HG03097 (cell line): ENCODE results near the gene MT1M.

Source experiments
- ATAC-seq: cut with Tn5 transposase; IDR thresholded peaks from one replicate; pipeline ENCODE4 v1.9.1; 2021; ENCODE audit not compliant: unreplicated experiment, low FRiP score

MT1M gene

GRCh38 chr16:56625943-56626654 lies 6.4 kb upstream of the MT1M start:
- no peak for ATAC-seq

DNA sequence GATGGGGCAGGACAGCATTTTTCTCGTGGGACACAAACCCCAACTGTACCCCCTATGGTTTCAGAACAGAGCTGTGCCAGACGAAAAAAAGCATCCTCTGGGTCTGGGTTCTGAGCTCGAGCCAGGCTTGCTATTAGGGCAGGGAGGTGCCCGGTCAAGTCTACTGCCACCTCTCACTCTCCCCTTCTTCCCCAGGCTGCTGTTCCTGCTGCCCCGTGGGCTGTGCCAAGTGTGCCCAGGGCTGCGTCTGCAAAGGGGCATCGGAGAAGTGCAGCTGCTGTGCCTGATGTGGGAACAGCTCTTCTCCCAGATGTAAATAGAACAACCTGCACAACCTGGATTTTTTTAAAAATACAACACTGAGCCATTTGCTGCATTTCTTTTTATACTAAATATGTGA lies 5.8 kb upstream of the MT1M start:
- ATAC-seq: no peak

DNA sequence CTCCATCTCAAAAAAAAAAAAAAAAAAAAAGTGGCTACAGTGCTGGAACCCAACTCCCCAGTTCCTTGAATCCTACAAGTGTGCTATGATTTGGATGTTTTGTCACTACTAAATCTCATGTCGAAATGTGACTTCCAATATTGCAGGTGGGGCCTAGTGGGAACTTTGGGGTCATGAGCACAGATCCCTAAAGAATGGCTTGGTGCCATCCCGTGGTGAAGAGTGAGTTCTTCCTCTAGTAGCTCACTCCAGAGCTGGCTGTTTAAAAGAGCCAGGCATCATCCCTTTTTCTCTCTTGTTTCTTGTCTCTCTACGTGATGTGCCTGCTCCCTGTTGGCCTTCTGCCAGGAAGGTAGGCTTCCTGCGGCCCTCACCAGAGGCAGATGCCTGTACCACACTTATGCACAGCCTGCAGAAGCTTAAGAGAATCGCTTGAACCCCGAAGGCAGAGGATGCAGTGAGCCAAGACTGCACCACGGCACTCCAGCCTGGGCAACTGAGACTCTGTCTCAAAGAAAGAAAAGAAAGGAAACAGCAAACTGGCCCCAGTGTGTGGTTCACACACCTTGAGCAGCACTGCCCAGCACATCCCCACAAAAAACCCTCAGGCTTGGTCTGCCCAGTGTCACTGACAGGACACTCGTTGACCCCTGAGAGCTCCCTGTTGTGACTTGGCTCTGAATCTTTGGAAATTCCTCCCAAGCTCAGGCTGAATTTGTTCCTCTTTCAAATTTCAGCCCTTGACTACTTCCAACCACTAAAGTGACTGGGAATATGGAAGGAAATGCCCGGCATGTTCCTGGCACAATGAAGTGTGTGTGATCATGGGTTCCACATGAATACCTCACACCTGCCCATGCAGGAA lies 3.7 kb upstream of the MT1M start:
- ATAC-seq: no peak

- no peak for ATAC-seq
Observed at GRCh38 chr16:56629531-56629930, 2.9 kb upstream of the MT1M start.

GRCh38 chr16:56630134-56630533 lies 2.3 kb upstream of the MT1M start:
- peak; percentile 72 for ATAC-seq

DNA sequence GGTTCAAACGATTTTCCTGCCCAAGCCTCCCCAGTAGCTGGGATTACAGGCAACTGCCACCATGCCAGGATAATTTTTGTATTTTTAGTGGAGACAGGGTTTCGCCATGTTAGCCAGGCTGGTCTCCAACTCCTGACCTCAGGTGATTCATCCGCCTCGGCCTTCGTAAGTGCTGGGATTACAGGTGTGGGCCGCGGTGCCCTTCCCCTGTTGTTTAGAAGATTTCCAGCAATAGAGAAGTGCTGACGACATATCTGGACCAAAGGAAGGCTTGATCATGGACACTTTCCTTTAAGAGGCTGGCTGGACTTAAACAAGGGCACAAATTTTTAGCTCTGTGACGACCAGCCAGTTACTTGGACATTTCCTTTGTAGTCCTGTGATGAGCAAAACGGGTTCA lies 1.3 kb upstream of the MT1M start:
- no peak for ATAC-seq

- no peak for ATAC-seq
Observed at GRCh38 chr16:56631832-56632155, 665 bp upstream of the MT1M start.

DNA sequence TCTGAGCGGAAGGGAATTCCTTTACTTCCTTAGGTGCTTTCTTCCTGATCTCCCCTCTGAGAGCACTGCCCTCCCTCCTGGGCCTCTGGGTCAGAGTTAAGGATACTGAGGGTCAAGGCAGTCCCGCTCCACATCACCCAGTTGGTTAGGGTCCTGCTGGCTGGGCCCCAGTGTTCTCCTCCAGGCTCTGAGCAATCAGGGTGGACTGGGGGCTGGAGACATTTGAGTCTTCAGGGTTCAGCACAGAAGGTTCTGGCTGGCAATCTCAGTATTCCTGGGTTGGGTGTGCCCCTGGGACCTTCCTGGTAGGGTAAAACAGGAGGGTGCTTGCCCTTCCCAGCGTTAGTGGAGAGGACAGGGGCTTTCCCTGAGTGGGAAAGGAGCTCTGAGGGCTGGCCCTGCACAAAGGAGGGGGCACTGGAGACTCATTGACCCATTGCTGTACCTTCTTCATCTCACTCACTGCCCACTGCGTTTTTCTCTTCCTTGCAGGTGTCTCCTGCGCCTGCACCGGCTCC lies 448 bp downstream of the MT1M start:
- no peak for ATAC-seq

- ATAC-seq: no peak
Observed at GRCh38 chr16:56633535-56633934, 1.1 kb downstream of the MT1M start.

GRCh38 chr16:56634715-56635440 lies 2.4 kb downstream of the MT1M start:
- ATAC-seq: no peak

DNA sequence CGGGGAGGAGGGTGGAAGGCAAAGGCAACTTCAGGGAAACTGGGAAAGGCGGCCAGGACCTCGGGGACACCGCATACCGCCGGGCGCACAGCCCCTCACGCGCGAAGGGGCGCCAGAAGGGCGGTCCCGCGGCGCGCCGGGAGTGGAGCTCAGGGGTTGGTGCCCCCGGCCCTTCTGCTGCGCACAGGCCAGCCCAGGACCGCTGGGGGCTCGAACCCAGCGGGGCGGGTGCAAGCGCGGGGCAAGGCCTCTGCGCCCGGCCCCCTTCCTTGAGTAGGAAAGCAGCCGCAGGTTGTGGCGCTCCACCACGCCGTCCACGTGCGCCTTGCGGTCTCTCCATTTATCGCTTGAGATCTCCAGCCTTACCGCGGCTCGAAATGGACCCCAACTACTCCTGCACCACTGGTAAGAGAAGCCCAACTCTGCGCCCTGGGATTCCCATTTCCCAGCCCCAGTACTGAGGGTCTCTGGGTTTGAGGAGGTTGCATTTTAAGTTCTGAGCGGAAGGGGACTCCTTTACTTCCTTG lies 3.0 kb downstream of the MT1M start:
- no peak for ATAC-seq

DNA sequence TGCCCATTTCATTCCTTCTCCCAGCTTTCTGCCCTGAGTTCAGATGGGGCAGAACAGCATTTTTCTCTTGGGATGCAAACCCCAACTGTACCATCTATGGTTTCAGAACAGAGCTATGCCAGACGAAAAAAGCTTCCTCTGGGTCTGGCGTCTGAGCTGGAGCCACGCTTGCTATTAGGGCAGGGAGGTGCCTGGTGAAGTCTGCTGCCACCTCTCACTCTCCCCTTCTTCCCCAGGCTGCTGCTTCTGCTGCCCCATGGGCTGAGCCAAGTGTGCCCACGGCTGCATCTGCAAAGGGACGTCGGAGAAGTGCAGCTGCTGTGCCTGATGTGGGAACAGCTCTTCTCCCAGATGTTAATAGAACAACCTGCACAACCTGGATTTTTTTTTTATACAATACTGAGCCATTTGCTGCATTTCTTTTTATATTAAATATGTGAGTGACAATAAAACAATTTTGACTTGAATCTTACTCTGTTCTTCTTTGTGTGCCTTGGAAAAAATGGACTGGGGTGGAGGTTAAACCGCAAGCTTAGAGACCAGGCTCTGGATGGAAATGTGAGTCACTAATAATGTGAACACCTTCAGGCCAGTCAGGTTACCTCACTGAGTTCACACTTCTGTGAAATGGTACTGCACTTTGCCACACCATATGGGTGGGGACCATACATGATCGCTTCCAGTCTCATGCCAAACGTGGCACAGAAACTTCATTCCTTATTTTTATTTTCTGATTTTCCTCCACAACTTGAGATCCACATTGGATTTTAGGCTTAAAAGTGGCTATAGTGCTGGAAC lies 4.4 kb downstream of the MT1M start:
- ATAC-seq: no peak

- no peak for ATAC-seq
Observed at GRCh38 chr16:56637814-56638750, 5.6 kb downstream of the MT1M start, which contains the start of gene MT1A. MT1A (plus strand) TSS chr16:56638666; CDS start chr16:56638739, 73 bp downstream.

DNA sequence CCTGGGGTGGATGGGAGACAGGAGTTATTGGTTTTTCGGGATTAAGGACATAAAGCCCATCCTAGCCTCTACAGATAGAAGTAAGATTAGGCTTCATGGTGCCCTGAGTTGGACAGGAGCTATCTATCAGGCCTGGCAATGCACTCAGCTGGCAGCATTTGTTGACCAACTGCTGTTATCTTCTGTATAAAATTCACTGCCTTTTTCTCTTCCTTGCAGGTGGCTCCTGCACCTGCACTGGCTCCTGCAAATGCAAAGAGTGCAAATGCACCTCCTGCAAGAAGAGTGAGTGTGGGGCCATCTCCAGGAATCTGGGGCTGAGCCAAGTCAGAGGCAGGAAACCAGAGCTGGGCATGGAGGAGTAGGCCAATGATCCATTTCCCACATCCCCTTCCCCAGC lies 6.6 kb downstream of the MT1M start:
- ATAC-seq: no peak

DNA sequence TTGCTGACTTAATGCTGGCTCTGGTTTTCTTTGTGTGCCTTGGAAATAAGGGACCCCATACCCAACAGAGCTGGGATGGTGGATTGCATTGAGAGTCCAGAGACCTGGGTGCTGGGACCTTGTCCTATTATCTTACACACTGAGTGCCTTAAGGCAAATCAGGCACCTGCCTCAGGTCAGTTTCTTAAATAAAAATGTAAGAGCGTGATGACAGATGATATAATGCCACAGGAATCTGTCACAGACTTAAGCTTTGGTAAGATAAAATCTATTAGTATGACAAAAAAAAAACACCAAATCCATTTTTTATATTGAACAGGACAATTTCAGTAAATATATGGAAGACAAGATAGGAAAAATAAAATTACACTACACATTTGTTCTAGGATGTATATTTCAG lies 7.6 kb downstream of the MT1M start:
- no peak for ATAC-seq

GRCh38 chr16:56641166-56641565 lies 8.7 kb downstream of the MT1M start:
- ATAC-seq: no peak

DNA sequence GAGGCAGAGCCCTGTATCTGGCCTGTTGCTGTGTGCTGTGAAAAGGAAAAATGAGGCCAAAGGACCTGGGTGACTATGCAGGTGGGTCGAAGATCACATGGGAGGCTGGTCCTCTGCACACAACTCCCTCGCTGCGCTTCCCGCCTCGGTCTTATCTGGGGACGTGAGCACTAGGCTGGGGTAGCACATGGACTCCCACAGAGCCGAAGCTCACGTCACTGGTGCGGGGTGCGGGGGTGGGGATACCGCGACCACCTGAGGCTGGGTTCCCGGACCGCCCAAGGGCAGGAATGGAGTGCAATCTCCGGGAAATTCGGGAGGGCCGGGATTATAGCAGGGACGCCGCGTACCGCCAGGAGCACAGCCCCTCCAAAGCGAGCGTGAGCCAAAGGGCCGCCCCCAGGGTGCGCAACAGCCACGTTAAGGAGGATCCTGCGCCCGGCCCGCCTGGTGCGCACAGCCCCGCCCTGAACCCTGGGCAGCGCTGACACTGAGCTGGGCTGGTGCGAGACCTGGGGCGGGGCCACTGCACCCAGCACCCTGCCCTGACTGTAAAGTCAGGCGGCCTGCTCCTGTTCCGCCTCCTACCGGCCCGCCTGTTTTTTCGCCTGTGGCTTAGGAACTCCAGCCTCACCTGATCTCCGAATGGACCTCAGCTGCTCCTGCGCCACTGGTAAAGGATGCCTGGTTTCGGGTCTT lies 10.8 kb downstream of the MT1M start:
- no peak for ATAC-seq

- ATAC-seq: no peak
Observed at GRCh38 chr16:56643833-56644232, 11.4 kb downstream of the MT1M start.
